HG02852 (cell line): ENCODE results near the gene MEGF6.

Experiments
- ATAC-seq: cut with Tn5 transposase; IDR thresholded peaks from one replicate; pipeline ENCODE4 v1.9.1; 2021; ENCODE audit warnings: mild to moderate bottlenecking, moderate library complexity; ENCODE audit not compliant: unreplicated experiment

Gene MEGF6

GRCh38 chr1:3506943-3507342 lies 104.4 kb downstream of the MEGF6 start:
- ATAC-seq, result no peak

- ATAC-seq, result no peak
These were observed 105.3 kb downstream of the MEGF6 start for GRCh38 chr1:3506041-3506440.

GRCh38 chr1:3505161-3505560 lies 106.1 kb downstream of the MEGF6 start:
- ATAC-seq, result no peak

- no peak for ATAC-seq
These were observed 106.5 kb downstream of the MEGF6 start for GRCh38 chr1:3504822-3505153.

DNA sequence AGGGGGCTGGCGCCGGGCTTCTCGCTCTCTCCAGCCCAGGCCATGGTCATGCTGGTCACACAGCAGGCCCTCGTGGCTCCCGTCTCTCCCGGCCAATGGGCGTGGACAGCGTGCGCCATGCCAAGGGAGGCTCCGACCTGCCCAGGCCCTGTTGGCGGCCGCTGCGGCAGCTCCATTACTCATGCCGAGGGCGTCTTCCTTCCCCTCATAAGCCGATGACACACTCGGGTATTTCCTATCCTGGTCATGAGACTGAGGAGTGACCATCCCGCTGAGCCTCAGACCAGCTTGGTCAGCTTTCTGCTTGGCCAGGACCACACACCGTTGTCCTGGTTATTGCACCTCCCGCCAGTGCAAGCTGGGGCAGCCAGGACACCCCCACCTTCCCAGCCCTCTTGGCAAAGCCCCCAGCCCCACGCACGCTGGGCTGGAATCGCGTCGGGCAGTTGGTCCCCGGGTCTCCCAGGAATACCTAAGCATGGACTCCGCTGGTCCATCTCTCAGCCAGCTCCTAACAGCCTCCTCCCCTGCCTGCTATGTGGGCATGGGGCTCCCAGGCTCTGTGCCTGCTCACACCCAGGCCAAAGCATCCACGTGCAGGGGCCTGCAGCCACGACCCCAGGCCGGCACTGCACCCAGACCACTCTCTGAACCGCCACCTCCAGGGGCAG lies 107.0 kb downstream of the MEGF6 start:
- ATAC-seq, result no peak

DNA sequence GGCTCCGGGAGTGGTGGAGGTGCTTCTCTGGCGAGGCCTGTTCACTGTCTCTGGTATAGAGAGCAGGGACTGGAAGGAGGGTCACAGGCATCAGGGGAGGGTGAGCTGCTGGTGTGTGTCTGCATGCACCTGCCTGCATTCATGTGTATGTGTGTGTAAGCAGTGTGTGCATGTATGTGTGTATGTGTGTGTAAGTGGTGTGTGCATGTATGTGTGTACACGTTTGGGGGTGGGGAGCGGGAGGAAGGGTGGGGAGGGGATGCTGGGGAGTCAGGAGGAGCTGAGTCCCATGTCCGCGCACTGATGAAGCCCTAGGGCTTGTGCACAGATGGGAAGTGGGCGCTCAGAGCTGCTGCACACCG lies 107.8 kb downstream of the MEGF6 start:
- ATAC-seq, result no peak

DNA sequence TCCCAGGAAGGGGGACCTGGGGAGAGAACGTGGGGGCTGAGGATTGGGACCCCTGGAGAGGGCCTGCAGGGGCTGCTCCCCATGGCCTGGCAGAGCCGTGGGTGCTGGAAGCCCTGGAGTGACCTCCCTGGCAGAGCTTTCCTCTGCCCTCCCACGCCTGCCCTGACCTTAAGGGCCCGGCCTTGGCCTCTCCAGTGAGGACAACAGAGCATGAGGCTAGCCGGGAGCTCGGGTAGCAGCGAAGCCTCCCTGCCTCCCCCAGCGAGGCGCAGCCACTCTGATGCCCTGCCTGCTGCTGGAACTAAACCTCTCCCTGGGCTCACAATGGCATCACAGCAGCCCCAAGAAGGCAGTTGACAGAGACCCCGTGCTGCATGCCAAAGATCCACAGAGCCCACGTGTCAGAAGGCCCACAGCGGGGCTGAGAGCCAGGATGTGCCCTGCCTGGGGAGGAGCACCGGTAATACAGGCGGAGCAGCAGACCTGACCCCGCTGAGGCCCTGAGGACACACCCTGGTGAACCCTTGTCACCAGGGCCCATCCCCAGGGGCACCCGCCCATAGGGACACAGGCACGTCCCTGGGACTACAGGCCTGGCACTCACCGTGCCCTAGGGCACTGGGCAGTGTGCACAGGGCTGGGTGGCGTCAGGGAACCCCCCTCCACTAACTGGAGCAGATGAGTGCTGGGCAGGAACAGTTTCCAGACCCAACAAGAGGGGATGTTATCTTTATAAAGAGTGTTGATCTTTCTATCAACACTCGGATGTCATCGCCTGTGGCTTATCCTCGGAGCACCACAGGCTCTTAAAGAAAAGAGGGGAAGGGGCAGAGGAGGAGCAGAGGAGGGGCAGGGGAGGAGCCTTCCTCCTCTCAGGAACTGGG lies 108.4 kb downstream of the MEGF6 start:
- ATAC-seq, result no peak

DNA sequence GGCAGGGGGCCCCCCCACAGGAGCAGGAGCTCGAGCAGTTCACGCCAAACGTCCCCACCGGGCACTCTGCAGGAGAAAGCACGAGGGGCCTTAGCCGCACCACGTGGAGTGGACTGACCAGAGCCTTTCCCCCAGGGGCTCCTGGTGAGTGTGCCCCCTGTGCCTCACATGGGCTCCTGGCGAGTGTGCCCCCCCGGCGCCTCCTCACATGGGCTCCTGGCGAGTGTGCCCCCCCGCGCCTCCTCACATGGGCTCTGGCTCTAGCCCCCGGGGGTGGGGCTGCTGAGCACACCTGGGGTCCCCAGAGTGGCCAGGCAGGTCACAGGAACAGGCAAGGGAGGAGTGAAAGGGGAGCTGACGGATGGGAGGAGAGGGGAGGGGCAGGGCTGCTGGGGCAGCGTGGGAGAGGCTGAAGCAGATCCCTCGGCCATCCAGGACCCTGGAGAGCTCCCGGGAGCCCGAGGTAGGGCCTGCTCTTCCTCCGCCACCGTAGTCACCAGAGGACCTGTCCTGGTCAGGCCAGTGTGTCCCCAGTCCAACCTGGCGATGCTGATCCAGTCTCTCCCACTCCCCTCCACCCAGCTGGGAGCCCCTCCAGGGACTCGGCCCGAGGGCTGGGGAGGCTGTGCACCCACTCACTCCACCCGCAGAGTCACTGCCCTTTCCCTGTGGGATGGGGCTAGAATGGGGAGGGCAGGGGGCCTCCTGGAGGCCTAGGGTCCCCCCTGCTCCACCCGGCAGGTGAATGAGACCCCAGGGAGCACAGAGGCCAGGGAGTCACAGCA lies 109.3 kb downstream of the MEGF6 start:
- ATAC-seq, result no peak

GRCh38 chr1:3501437-3501836 lies 109.9 kb downstream of the MEGF6 start:
- ATAC-seq, result no peak

- ATAC-seq, result no peak
These were observed 111.0 kb downstream of the MEGF6 start for GRCh38 chr1:3500265-3500835.

GRCh38 chr1:3499611-3500010 lies 111.7 kb downstream of the MEGF6 start:
- ATAC-seq, result no peak

GRCh38 chr1:3498986-3499385 lies 112.3 kb downstream of the MEGF6 start:
- ATAC-seq, result no peak

DNA sequence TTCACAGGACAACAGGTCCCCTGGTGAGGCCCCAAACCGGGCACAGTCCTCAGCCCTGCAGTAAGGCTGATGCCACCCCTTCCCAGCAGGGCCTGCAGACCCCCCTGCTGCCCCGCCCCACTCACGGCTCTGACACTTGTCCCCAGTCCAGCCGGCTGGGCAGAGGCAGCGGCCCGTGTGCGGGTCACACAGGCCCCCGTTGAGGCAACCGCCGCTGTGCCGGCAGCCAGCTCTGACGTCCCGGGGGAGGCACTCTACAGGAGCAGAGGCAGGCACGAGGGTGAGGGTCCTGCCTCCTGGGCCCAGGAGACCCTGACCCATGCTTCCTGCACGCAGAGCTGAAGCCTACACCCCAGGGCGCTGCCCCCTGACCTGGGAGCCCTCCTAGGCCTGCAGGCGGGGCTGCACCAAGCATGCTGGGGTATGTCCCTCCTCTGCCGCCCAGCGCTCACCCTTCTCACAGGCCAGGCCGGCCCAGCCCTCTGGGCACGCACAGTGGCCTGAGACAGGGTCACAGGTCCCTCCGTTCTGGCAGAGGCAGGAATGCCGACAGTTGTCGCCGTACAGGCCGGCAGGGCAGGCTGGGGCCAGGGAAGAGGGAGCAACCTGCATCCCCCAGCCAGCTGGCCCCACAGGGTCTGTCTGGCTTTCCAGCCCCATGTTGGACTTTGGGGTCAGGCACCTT lies 112.9 kb downstream of the MEGF6 start:
- no peak for ATAC-seq

DNA sequence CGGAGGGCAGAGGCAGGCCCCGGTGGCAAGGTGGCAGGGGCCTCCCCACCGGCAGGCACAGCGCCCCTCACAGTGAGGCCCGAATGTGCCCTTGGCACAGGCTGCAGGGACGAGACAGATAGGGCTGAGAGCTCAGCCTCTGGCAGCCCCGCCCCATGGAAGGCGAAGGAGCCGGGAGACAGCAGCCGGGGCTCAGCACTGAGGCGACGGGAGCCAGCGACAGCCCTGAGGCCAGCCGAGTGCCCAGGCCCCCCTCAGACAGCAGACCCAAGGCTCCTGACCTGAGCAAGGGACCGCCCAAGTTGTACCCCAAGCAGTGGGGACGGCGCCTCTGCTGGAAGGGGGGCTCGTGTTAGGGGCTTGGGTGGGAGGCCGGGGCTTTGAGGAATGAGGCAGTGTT lies 113.8 kb downstream of the MEGF6 start:
- no peak for ATAC-seq

- ATAC-seq, result no peak
These were observed 114.4 kb downstream of the MEGF6 start for GRCh38 chr1:3496916-3497315.

DNA sequence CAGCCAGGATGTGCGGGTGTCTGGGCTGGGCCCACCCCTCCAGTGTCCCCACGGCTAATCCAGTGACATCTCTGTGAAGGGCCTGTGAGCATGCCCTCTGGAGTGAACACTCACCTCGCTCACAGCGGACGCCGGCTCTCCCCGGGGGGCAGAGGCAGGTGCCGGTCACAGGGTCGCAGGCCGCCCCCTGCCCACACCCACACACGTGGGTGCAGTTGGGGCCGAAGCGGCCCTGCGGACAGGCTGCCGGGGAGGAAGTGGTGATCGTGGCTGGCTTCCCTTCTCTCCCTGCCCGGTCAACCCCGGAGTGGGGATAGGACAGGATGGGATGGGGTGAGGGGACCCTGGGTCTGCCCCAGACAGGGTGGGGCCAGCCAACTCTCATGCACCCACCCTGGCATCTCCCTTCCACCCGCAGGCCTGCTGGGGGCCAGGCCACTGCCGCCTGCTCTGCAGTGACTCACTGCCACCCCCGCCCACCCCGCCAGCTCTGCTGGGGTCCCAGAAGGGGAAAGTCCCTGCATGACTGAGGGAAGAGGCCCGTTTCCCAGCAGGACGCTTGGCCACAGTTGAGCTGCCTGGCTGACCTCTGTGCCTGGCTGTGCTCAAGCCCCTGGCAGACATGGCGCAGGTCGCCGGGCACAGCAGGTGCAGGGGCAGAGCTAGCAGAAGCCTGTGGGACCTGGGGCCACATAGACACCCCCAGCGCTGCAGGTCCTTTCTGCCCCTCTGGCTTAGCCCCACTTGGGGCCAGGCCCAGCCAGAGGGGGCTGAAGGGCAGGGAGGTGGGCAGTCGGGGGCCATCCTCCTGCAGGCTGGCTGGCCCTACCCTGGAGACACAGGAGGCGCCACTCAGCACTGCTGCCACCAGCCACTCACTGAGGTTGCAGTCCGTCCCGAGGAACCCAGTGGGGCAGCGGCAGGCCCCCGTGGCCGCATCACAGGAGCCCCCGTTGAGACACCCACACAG lies 115.2 kb downstream of the MEGF6 start:
- ATAC-seq, result no peak

DNA sequence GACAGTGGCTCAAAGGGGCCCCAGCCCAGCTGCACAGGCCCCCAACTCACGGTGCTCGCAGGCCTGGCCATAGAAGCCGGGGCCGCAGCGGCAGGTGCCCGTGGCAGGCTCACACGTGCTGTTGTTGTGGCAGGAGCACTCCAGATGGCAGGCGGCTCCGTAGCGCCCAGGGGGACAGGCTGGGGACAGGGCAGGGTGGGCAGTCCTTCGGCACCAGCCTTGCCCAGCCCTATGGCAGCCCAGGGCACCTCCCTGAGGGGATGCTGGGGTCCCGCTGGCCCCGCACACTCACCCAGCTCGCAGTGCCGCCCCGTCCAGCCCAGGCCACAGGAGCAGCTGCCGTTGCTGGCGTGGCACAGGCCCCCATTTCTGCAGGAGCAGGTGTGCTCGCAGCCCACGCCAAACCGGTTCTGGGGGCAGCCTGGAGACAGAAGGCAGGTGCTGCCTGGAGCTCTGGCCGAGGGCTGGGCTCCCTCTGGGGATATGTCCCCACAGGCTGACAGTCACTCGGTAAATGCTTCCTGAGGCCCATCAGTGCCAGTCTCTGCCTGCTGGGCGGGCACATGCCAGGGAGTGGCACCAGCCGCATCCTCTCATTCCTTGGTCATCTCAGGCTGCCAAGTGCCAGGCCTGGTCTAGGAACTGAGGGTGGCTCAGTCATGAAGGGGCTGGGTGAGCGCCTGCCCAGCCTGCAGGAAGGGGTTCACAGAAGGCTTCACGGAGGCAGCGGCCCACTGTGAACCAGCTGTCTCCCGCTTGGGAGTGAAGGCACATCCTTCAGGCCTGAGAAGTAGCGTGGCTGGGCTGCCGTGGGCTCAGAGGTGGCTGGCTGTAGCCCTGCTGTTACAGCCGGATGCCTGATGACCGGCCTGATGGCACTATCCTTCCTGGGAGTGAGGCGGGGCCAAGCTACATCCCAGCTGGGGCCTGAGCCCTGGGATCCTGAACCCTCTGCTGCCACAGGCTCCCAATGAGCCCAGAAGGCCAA lies 116.7 kb downstream of the MEGF6 start:
- no peak for ATAC-seq

DNA sequence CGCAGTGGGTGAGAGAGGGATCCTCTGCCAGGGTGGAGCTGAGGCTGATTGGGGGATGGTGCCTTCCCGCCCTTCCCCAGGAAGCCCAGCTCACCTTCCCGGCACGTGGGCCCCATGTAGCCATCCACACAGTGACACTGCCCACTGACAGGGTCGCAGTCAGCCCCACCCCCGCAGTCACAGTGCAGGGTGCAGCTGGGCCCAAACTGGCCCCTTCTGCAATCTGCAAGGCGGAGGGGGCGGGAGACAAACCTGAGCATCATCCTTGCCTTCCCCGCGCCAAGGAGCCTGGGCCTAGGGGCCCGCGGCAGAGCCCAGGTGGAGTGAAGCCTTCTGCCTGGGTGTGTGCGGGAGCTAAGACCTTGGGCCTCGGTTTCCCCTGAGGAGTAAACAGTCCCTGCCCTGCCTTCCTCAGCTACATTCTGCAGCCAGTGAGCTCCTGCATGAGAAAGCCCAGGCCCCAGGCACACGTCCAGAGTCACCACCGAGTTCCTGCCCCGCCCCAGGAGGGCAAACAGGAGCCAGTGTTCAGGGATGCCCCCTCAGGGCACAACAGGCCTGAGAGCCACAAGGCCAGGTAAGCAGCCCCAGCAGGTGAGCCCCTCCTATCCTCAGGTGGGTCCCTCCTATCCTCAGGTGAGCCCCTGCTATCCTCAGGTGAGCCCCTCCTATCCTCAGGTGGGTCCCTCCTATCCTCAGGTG lies 118.6 kb downstream of the MEGF6 start:
- ATAC-seq, result no peak
